Aorta (tissue), 5 donors: ENCODE data around the gene ARAP1. TPM values are rescaled to one million over a fixed set of nuclear protein-coding genes. Genes with fewer than 3 reads are reported as not detected.

Experiments used
- ATAC-seq: fragments of 200-7000 bp; cut with Tn5 transposase; one replicate; pipeline ENCODE4 v1.9.1; 2022; ENCODE audit warnings: moderate library complexity; ENCODE audit not compliant: low FRiP score
- DNase-seq, 2 donors: peaks; one replicate each; pipeline ENCODE4 v3.0.0-alpha.2; 2020
- H3K27ac ChIP-seq, 2 donors: one replicate each; pipeline ENCODE4 v1.5.1; 2013; ENCODE audit warnings: low read length in 2 of 2, mild to moderate bottlenecking in 2 of 2, moderate library complexity in 2 of 2, control low read depth in 1 of 2, inconsistent platforms in 1 of 2, low read depth in 1 of 2
- H3K27me3 ChIP-seq, 2 donors: one replicate each; pipeline ENCODE4 v1.6.1; 2013; ENCODE audit warnings: control low read depth in 1 of 2, low read length in 1 of 2, mild to moderate bottlenecking in 1 of 2, moderate library complexity in 1 of 2; ENCODE audit not compliant: insufficient read depth in 2 of 2, control insufficient read depth in 1 of 2
- H3K36me3 ChIP-seq, 2 donors: one replicate each; pipeline ENCODE4 v1.6.1; 2013; ENCODE audit warnings: control low read depth in 1 of 2, low read length in 1 of 2, mild to moderate bottlenecking in 1 of 2; ENCODE audit not compliant: insufficient read depth in 2 of 2, control insufficient read depth in 1 of 2
- H3K4me1 ChIP-seq, 2 donors: one replicate each; pipeline ENCODE4 v1.6.1; 2013; ENCODE audit warnings: low read length in 2 of 2, control low read depth in 1 of 2, mild to moderate bottlenecking in 1 of 2, moderate library complexity in 1 of 2; ENCODE audit not compliant: insufficient read depth in 2 of 2, control insufficient read depth in 1 of 2
- H3K4me3 ChIP-seq, 2 donors: one replicate each; pipeline ENCODE4 v1.5.1; 2013; ENCODE audit warnings: low read length in 2 of 2, control low read depth in 1 of 2, mild to moderate bottlenecking in 1 of 2
- H3K9me3 ChIP-seq: one replicate; pipeline ENCODE4 v1.6.1; 2013; ENCODE audit warnings: mild to moderate bottlenecking, low read length; ENCODE audit not compliant: control insufficient read depth
- WGBS, 2 donors: extraction: QIAGEN DNeasy Blood & Tissue Kit; methylation state at CpG; one replicate each; pipeline ENCODE4 v1.1.7; 2013; 5-methylcytosine and 5-hydroxymethylcytosine counted together
- intact Hi-C, 2 donors: fragments of 100-400 bp; cut with DNase I; formaldehyde crosslinking; loops; one replicate each; pipeline versions ENCODE4 v1.14.2 to v1.15.0; 2022
- polyA plus RNA-seq, 2 donors: library from polyadenylated mRNA; stranded (reverse); fragments of 200-250 nt; gene quantifications; one replicate each; pipeline ENCODE4 v1.2.3, GENCODE V29; 2013
- total RNA-seq, 2 donors: library from RNA; stranded (reverse); fragmentation: NEBNext Ultra II Directional; extraction: Animal tissue kit (Norgen Biotek cat#: 25700); gene quantifications; one replicate each; pipeline ENCODE4 v1.2.1, GENCODE V29; 2021
- donor health status: healthy with polysubstance abuse.
- donor health status: Bipolar disorder and iron deficiency.
- donor health status: DM: no; HTN: no; CAD: no.
- donor health status: DM: no; HTN: no; CAD: no.
- donor health status: DM: yes; HTN: yes; CAD: no.

The ARAP1 gene
- total and polyA plus RNA-seq, 4 donors: 30.8 to 166 (median 66.4) TPM

DNA sequence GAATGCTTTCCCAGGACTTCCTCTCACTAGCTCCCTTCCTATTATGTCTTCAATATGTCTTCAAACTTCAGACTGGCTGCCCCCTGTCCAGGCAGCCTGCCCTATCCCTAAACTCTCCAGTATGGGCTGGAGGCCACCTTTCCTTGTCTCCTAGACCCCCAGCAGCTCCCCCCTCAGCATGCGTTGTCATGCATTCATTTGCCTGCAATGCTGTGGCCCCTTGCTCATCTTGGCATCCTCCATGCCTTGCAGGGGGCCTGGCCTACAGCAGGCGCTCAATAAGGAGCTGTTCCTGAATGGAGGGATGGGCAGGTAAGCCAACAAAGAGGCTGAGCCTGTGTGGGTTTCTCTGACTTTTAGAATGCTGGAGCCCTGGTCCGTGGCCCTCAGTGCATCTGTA lies 16.4 kb upstream of the ARAP1 start:
- no peaks in the 10 kb centered on the region for H3K9me3 ChIP-seq
- ATAC-seq (no peak), DNase-seq (no peak)
- WGBS, 2 donors: 95 to 100% methylated on average over 3 of the region's 3 CpGs
- no peaks in the 10 kb centered on the region for H3K27me3 ChIP-seq
- intact Hi-C loops: no loop called here
- no peak overlapping the region for H3K4me3 ChIP-seq
- no peaks in the 10 kb centered on the region for H3K4me1 ChIP-seq
- H3K36me3 ChIP-seq: no peaks in the 10 kb centered on the region
- H3K27ac ChIP-seq: no peak overlapping the region

DNA sequence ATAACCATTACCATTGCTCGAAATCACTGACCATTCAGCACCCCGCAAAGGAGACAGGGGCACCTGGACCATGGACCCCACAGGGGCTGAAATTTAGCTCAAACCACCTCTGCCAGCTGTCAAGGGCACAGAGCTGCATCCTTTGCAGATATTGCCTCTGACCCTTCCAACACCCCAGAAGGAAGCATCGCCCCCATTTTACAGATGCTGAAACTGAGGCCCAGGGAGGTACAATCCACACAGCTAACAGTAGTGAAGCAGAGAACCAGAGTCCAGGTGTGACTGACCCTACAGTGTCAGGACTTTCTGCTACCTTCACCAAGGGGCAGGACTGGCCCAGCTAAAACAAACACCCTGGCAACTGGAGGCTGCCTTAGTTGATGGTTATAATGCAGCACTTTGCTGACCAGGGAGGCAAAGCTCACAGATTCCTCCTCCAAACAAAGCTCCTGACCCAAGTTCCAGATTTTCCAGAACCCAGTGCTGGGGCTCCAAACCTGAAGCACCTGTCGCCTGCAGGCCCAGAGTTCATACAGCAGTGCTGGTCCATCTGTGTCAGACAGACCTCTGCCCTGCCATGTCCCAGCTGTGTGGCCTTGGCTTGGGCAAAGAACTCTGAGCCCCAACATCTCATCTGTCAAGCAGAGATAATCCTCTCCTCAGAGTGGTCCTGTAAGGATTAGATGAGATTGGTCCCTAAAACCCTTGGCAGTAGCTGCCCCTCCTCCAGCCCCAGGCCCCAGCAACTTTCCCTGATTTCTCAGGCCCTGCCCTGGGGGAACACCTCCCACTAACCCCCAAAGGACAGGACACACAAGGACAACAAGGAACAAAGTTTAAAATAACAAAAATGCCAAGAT lies 15.2 kb upstream of the ARAP1 start:
- no peak for ATAC-seq
- H3K4me3 ChIP-seq: no peak overlapping the region
- 95 to 99% methylated on average over 4 of the region's 4 CpGs for WGBS, 2 donors

GRCh38 chr11:72766152-72766902 lies 14.1 kb upstream of the ARAP1 start:
- WGBS, 2 donors: 82 to 85% methylated on average over 12 of the region's 12 CpGs
- DNase-seq (no peak), ATAC-seq (no peak)
- no peaks in the 10 kb centered on the region for H3K36me3 ChIP-seq
- H3K27me3 ChIP-seq: no peaks in the 10 kb centered on the region
- H3K9me3 ChIP-seq: no peaks in the 10 kb centered on the region
- intact Hi-C loops: no loop called here
- H3K4me1 ChIP-seq: no peaks in the 10 kb centered on the region
- H3K4me3 ChIP-seq: no peak overlapping the region
- no peak overlapping the region for H3K27ac ChIP-seq

More for the DNA sequence above, 15.2 kb upstream of the ARAP1 start:
- Histone ChIP-seq H3K27me3 (no peaks in the 10 kb centered on the region), H3K9me3 (no peaks in the 10 kb centered on the region), H3K36me3 (no peaks in the 10 kb centered on the region), H3K27ac (no peak overlapping the region), H3K4me1 (no peaks in the 10 kb centered on the region)
- intact Hi-C loops: no loop called here
- DNase-seq: no peak

GRCh38 chr11:72764503-72764902 lies 12.3 kb upstream of the ARAP1 start:
- Histone ChIP-seq H3K36me3 (no peaks in the 10 kb centered on the region), H3K4me1 (no peaks in the 10 kb centered on the region), H3K27ac (no peak overlapping the region), H3K4me3 (no peak overlapping the region), H3K27me3 (no peaks in the 10 kb centered on the region), H3K9me3 (no peaks in the 10 kb centered on the region)
- DNase-seq (no peak), ATAC-seq (no peak)
- intact Hi-C loops: no loop called here
- WGBS, 2 donors: 75 to 83% methylated on average over 13 of the region's 13 CpGs

- no peaks in the 10 kb centered on the region for H3K9me3 ChIP-seq
- no peaks in the 10 kb centered on the region for H3K4me1 ChIP-seq
- 89 to 92% methylated on average over 4 of the region's 4 CpGs for WGBS, 2 donors
- intact Hi-C loops: no loop called here
- no peak overlapping the region for H3K4me3 ChIP-seq
- DNase-seq: no peak
- H3K27ac ChIP-seq: no peak overlapping the region
- no peak for ATAC-seq
- H3K36me3 ChIP-seq: no peaks in the 10 kb centered on the region
- no peaks in the 10 kb centered on the region for H3K27me3 ChIP-seq
Measured at GRCh38 chr11:72763823-72764222, 11.6 kb upstream of the ARAP1 start.

DNA sequence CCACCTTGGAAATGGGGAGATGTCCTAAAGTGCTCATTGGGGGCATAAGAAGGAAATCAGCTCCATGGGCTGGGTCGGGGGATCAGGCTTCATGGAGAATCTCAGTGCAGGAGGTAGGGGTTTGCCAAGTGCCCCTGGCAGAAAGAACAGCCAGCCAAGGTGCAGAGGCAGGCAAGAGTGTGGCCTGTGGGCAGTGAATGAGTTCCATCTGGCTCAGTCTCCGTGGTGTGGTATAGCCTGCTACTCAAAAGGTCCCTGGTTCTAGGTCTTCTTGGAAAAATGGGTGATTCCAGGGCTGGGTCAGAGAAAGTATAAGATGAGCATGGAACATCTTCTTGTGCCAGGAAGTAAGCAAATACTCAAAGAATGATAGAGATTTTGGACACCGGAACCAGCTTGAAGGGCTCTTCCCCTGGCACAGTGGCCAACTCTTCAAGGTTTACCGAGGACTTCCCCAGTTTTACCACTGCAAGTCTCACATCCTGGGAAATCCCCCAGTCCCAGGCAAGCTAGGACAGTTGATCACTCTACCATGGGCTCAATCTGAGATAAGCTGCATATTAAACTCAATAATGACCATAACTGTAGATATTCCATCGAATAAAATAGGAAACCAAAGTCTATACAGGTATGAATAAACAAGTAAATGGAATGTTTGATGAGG lies 10.6 kb upstream of the ARAP1 start:
- Histone ChIP-seq H3K27ac (no peak overlapping the region), H3K9me3 (no peaks in the 10 kb centered on the region), H3K27me3 (no peaks in the 10 kb centered on the region), H3K36me3 (no peaks in the 10 kb centered on the region), H3K4me3 (no peak overlapping the region), H3K4me1 (no peaks in the 10 kb centered on the region)
- 87 to 91% methylated on average over 5 of the region's 5 CpGs for WGBS, 2 donors
- ATAC-seq (no peak), DNase-seq (no peak)
- intact Hi-C loops: no loop called here

GRCh38 chr11:72760539-72761405 lies 8.6 kb upstream of the ARAP1 start:
- H3K27me3 ChIP-seq: no peaks in the 10 kb centered on the region
- intact Hi-C loops: no loop called here
- H3K9me3 ChIP-seq: no peaks in the 10 kb centered on the region
- H3K27ac ChIP-seq: no peak overlapping the region
- WGBS, 2 donors: 76 to 80% methylated on average over 8 of the region's 8 CpGs
- H3K4me3 ChIP-seq: no peak overlapping the region
- H3K36me3 ChIP-seq: no peaks in the 10 kb centered on the region
- DNase-seq (no peak), ATAC-seq (no peak)
- H3K4me1 ChIP-seq: no peaks in the 10 kb centered on the region

- Histone ChIP-seq H3K27ac (no peak overlapping the region), H3K4me1 (no peaks in the 10 kb centered on the region), H3K9me3 (no peaks in the 10 kb centered on the region), H3K27me3 (no peaks in the 10 kb centered on the region), H3K36me3 (no peaks in the 10 kb centered on the region), H3K4me3 (no peak overlapping the region)
- DNase-seq (no peak), ATAC-seq (no peak)
- 81 to 82% methylated on average over 8 of the region's 8 CpGs for WGBS, 2 donors
- intact Hi-C loops: no loop called here
Measured at GRCh38 chr11:72759468-72759985, 7.3 kb upstream of the ARAP1 start.
